Forelimb muscle (tissue), 1 donor: ENCODE measurements around the gene HMOX2. TPM values are rescaled to one million over a fixed set of nuclear protein-coding genes. Genes with fewer than 3 reads are reported as not detected.

Source experiments
- DNase-seq: peaks from one replicate; pipeline ENCODE4 v3.0.0-alpha.2; 2013; ENCODE audit warnings: low read depth
- polyA plus RNA-seq: library from polyadenylated mRNA; unstranded; fragments of 120-200 nt; gene quantifications from one replicate; pipeline ENCODE4 v1.2.1, GENCODE V29; 2013; ENCODE audit not compliant: insufficient read length

HMOX2 gene
- polyA plus RNA-seq, 1 donor: 36.2 TPM

DNA sequence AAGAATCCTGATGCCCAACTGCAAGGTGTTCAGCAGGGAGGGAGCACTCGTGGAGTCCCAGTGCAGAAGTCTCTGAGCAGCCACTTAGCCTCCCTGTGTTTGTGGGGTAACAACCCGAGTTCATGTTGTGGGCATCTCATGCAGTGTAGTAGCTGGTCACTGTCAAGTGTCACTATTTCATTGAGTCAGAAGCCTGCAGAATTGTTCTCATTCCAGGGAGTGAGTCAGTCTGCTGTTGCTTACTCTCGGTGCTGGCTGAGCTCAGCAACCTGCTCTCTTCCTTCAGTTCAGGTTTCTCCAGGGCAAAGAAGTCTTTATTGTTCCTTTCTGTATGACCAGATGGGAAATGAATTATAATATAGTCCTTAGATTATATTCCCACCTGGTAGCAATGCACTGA is 24.1 kb downstream of the HMOX2 start:
- no peak for DNase-seq

DNA sequence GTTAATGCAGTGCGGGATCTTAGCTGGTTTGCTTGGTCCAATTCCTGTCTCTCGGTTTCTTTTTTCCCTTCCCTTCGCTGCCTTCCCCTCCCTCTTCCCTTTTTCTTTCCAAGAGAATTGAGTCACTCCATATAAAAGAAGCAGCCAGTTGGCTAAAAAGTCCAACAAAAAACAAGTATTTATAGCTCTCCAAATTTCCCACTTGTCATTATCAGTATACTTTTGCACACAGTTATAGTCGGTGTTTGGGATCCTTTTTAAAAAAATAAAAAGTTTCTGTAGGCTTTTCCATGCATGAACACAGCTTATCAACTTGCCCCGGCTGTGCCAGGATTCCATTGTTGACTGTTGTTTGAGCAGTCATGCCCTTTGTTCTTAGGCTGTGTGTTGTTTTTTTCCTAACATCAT is 24.9 kb downstream of the HMOX2 start:
- DNase-seq: peak; percentile 48

GRCh38 chr16:4505356-4506147 is 29.4 kb downstream of the HMOX2 start:
- DNase-seq: no peak

- peak; percentile 67 for DNase-seq
Observed at GRCh38 chr16:4506450-4506849, 30.3 kb downstream of the HMOX2 start.

DNA sequence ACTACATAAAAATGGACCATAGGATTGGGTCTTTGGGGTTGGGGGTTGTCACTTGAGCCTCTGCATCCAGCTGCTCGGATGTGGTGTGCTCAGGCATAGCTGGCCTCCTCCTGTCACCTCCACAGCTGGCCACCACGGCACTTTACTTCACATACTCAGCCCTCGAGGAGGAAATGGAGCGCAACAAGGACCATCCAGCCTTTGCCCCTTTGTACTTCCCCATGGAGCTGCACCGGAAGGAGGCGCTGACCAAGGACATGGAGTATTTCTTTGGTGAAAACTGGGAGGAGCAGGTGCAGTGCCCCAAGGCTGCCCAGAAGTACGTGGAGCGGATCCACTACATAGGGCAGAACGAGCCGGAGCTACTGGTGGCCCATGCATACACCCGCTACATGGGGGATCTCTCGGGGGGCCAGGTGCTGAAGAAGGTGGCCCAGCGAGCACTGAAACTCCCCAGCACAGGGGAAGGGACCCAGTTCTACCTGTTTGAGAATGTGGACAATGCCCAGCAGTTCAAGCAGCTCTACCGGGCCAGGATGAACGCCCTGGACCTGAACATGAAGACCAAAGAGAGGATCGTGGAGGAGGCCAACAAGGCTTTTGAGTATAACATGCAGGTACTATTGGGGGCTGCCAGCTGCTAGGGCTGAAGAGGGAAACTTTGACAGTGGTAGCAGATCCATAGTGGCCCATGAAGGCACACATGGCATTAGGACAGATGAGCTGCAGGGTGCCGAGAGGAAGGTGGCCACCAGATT is 31.6 kb downstream of the HMOX2 start:
- no peak for DNase-seq

- no peak for DNase-seq
Observed at GRCh38 chr16:4508806-4509205, 32.6 kb downstream of the HMOX2 start.

GRCh38 chr16:4509420-4509819 is 33.2 kb downstream of the HMOX2 start:
- no peak for DNase-seq

- DNase-seq: no peak
Observed at GRCh38 chr16:4510131-4510530, 33.9 kb downstream of the HMOX2 start.

GRCh38 chr16:4510747-4511426 is 34.7 kb downstream of the HMOX2 start:
- no peak for DNase-seq

GRCh38 chr16:4511441-4512082 is 35.4 kb downstream of the HMOX2 start:
- DNase-seq: no peak

DNA sequence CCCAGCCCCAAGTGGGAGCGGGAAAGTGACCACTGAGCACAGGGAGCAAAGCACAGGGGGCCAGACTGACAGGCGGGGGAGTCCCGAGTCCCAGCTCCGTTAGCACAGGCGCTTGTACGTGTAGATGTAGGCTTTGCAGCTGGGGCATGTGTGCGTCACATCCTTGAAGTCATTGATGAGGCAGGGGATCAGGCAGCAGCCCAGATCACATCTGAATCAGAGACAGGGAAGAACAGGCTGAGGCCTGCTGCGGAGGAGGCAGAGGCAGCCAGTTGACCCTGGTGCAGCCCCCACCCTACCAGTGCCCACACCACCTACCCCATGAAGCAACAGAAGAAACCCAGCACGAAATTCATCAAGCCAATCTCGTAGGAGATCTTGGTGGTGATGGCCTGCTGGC is 36.3 kb downstream of the HMOX2 start:
- DNase-seq: no peak

GRCh38 chr16:4513086-4513860 is 37.1 kb downstream of the HMOX2 start:
- no peak for DNase-seq

- no peak for DNase-seq
Observed at GRCh38 chr16:4513881-4514280, 37.7 kb downstream of the HMOX2 start.

DNA sequence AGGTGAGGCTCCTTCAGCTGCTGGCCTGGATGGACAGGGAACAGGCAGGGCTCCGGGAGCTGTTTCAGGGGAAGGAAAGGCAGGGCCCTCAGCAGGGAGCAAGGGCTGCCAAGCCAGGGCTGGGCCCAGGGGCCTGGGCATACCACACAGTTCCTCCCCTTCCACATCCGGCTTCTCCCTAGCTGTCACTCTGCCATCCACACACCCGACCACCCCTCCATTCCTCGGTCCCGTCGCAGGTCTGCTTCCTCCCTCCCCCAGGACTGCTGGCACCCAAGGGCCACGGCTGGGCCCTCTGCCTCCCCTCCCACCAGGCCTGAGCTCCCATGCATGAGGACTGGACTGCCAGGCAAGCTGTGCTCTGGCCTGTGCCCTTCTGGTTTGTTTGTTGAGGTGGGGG is 38.4 kb downstream of the HMOX2 start:
- DNase-seq: no peak

GRCh38 chr16:4515611-4516233 is 39.5 kb downstream of the HMOX2 start:
- DNase-seq: no peak

DNA sequence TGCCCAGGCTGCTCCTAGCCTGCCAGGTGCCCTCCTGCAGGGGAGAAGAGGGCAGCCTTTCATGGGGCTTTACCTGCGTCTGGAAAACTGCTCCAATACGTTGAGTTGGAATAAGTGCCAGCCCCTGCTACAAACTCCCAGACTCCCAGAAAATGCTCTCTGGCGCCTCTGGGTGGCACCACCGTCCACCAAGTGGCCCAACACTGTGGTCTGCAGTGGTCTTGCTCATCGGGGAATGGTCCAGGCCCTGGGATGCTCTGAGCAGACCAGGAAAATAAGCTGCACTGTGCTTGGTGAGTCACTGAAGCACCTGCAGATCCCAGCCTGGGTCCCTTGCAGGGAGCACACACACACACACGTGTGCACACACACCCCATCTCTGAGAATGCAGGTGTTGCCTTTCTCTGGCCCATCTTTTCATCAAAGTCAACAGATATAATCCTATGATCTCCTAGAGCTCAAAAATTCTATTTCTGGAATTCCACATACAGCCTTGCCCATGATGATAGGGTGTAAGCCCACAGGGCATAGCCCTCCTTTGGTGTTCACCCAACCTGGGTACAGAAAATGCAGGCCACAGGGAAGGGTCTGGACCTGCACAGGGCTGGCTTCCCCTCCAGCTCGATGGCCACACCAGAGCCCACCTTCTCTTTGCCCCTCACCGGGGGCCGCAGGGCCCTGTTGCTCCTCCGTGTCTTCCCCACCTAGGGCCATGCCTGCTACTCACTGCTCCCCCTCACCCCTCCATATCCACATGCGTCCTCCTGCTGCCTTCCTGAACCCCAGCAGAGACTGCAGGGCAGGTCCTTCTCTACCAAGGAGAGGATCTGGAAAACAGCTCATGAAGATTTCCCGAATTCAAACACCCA is 41.8 kb downstream of the HMOX2 start:
- no peak for DNase-seq

DNA sequence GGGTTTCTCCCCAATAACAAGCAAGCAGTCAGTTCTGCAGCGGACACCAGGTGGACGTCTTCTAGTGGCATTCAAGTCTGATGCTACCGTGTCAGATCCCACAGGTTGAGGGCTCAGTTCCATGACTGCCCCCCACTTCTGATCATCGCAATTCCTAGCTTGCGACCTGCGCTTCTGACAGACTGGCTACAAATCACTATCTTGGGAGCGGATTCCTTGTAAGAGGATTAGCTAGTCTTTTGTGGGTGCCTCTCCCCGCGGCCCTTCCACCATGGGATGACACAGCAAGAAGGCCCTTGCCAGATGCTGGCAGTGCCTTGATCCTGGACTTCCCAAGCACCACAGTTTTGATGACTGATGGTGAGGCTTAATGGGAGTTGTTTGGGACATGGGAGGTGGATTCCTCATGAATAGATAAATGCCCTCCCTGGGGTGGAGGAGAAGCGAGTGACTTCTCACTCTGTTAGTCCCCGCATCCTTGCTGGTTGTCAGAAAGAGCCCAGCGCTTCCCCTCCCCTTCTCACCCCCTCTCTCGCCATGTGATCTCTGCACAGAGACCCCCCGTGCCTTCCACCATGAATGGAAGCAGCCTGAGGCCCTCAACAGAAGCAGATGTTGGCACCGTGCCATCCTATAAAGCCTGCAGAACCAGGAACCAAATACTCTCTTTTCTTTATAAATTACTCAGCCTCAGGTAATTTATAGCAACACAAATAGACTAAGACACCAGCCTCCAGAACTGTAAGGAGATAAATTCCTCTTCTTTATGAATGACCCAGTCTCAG is 43.3 kb downstream of the HMOX2 start:
- no peak for DNase-seq

DNA sequence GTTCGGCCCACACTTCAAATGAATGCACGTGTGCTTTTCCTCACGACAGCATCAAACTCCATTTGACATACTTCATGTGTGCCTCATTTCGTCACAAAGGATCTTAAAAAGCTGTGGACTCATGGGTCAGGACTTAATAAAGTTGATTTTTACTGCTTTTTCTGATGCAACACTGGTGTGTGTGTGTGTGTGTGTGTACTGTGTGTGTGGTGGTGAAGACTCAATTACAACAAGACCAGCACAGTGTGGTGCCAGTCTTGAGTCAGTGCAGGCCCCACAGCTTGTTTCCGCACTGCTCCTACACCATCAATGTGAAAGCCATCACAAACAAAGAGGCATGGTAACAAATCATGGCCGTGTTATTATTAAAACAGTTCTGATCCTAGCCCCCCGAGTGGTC is 44.7 kb downstream of the HMOX2 start:
- DNase-seq: no peak

DNA sequence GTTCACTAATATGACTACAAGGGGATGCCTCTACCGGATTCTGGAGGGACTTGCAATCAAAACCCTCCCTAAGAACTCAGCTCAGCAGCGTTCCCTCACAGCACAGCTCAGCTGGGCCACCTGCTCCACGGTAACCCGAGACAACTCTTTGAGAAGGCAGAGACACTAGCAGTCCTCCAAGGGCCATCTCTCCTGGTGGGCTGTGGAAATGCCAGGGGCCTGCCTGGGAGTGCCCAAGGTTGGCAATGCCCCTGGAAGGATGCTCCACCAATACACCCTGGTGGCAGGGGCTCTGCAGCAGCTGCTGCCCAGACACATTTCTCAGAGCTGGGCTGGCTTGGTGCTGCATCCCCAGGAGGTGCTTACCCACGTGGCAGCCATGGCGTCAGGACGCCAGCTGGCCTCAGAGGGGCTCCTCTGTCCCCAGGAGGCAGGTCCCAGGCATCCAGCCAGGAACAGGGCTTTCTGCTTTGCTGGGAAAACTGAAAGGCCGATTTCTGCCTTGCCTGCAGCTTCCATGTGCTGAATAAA is 45.9 kb downstream of the HMOX2 start:
- no peak for DNase-seq
